Ectodermal cell (in vitro differentiated cells): ENCODE data around the gene CELA3B.
"Not testable (repeated sequence)": the region's sequence is repeated elsewhere in the genome, so short reads cannot be mapped to it uniquely, and the experiment has no call there.

Source experiments
- H3K27ac ChIP-seq: 2 replicates; pipeline ENCODE4 v1.7.0; 2013; ENCODE audit warnings: mild to moderate bottlenecking, low read depth, low read length; ENCODE audit not compliant: insufficient read depth, poor library complexity, severe bottlenecking
- H3K27me3 ChIP-seq: 2 replicates; pipeline ENCODE4 v1.7.0; 2013; ENCODE audit warnings: mild to moderate bottlenecking, low read length; ENCODE audit not compliant: insufficient read depth, control insufficient read depth, poor library complexity, severe bottlenecking
- H3K36me3 ChIP-seq: one replicate; pipeline ENCODE4 v1.7.0; 2013; ENCODE audit warnings: low read length; ENCODE audit not compliant: control insufficient read depth, insufficient read depth
- H3K4me1 ChIP-seq: one replicate; pipeline ENCODE4 v1.7.0; 2013; ENCODE audit warnings: low read length; ENCODE audit not compliant: control insufficient read depth, insufficient read depth
- H3K4me3 ChIP-seq: 2 replicates; pipeline ENCODE4 v1.7.0; 2013; ENCODE audit warnings: low read depth, low read length, control low read depth; ENCODE audit not compliant: insufficient read depth
- H3K9me3 ChIP-seq: 2 replicates; pipeline ENCODE4 v1.7.0; 2013; ENCODE audit warnings: mild to moderate bottlenecking, low read length, moderate library complexity; ENCODE audit not compliant: control insufficient read depth
- WGBS, 2 experiments: methylation state at CpG; one replicate each; pipeline ENCODE4 v1.1.7; 2013; ENCODE audit warnings: missing lambda C conversion rate in 2 of 2; 5-methylcytosine and 5-hydroxymethylcytosine counted together

Gene CELA3B

GRCh38 chr1:21978209-21978608 lies 1.4 kb downstream of the CELA3B start:
- H3K36me3 ChIP-seq, H3K27ac ChIP-seq, H3K27me3 ChIP-seq, H3K4me1 ChIP-seq, H3K9me3 ChIP-seq, H3K4me3 ChIP-seq: not testable (repeated sequence)
- WGBS, 2 experiments = 90 to 91% methylated on average over 11 of the region's 11 CpGs

GRCh38 chr1:21980515-21981220 lies 3.8 kb downstream of the CELA3B start:
- H3K4me3 ChIP-seq, H3K27me3 ChIP-seq, H3K36me3 ChIP-seq, H3K27ac ChIP-seq, H3K9me3 ChIP-seq, H3K4me1 ChIP-seq: not testable (repeated sequence)
- 78 to 82% methylated on average over 16 to 18 of the region's 21 CpGs for WGBS, 2 experiments

- not testable (repeated sequence) for H3K4me1 ChIP-seq, H3K4me3 ChIP-seq, H3K9me3 ChIP-seq, H3K27ac ChIP-seq, H3K27me3 ChIP-seq, H3K36me3 ChIP-seq
- WGBS, 2 experiments = 94 to 97% methylated on average over 2 of the region's 4 CpGs
Measured at GRCh38 chr1:21981253-21981652, 4.4 kb downstream of the CELA3B start.

DNA sequence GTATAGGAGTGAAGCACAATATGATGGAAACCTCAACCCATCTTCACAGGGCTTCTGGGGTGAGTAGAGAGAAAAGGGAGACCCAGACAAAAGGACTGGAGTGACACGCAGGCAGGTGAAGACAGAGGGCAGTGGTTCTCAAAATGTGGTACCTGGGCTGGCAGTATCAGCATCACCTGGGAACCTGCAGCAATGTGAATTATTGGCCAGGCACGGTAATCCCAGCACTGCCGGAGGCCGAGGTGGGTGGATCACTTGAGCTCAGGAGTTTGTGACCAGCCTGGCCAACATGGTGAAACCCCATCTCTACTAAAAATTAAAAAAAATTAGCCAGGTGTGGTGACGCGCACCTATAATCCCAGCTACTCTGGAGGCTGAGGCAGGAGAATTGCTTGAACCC lies 5.3 kb downstream of the CELA3B start:
- H3K9me3 ChIP-seq, H3K36me3 ChIP-seq, H3K4me1 ChIP-seq, H3K27me3 ChIP-seq, H3K4me3 ChIP-seq, H3K27ac ChIP-seq: not testable (repeated sequence)
- 85 to 87% methylated on average over 6 of the region's 6 CpGs for WGBS, 2 experiments

GRCh38 chr1:21983539-21983938 lies 6.7 kb downstream of the CELA3B start:
- H3K4me1 ChIP-seq, H3K27me3 ChIP-seq, H3K27ac ChIP-seq, H3K36me3 ChIP-seq, H3K9me3 ChIP-seq, H3K4me3 ChIP-seq: not testable (repeated sequence)
- 63 to 83% methylated on average over 3 to 7 of the region's 15 CpGs for WGBS, 2 experiments

DNA sequence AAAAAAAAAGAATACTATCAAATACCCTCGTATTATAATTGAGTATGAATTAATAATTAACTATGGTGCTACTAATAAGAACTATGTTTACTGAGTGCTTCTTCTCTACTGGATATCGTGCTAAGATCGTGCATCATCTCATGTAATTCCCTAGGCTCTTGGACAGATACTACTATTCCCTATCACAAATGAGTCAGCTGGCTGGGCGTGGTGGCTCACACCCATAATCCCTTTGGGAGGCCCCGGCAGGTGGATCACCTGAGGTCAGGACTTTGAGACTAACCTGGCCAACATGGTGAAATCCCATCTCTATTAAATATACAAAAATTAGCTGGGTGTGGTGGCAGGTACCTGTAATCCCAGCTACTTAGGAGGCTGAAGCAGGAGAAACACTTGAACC lies 9.1 kb downstream of the CELA3B start:
- H3K4me1 ChIP-seq, H3K27me3 ChIP-seq, H3K27ac ChIP-seq, H3K4me3 ChIP-seq, H3K9me3 ChIP-seq, H3K36me3 ChIP-seq: not testable (repeated sequence)
- WGBS, 2 experiments = 92% methylated on average over 2 of the region's 5 CpGs; no CpG with 5 or more reads in 1 of the 2 experiments

DNA sequence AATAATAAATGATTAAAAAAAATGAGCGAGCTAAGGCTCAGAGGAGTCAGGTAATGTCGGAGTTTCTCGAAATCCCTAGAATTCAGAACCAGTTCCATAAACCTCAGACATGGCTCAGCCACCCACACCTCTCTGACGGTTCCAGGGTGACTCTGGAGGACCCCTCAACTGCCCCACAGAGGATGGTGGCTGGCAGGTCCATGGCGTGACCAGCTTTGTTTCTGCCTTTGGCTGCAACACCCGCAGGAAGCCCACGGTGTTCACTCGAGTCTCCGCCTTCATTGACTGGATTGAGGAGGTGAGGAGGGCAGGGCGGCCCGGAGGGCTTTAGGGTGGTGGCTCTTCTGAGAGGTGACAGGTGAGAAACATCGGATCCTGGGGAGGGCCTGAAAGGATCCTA lies 9.6 kb downstream of the CELA3B start:
- not testable (repeated sequence) for H3K9me3 ChIP-seq, H3K27ac ChIP-seq, H3K4me1 ChIP-seq, H3K4me3 ChIP-seq, H3K36me3 ChIP-seq, H3K27me3 ChIP-seq
- 89 to 90% methylated on average over 8 to 9 of the region's 12 CpGs for WGBS, 2 experiments

DNA sequence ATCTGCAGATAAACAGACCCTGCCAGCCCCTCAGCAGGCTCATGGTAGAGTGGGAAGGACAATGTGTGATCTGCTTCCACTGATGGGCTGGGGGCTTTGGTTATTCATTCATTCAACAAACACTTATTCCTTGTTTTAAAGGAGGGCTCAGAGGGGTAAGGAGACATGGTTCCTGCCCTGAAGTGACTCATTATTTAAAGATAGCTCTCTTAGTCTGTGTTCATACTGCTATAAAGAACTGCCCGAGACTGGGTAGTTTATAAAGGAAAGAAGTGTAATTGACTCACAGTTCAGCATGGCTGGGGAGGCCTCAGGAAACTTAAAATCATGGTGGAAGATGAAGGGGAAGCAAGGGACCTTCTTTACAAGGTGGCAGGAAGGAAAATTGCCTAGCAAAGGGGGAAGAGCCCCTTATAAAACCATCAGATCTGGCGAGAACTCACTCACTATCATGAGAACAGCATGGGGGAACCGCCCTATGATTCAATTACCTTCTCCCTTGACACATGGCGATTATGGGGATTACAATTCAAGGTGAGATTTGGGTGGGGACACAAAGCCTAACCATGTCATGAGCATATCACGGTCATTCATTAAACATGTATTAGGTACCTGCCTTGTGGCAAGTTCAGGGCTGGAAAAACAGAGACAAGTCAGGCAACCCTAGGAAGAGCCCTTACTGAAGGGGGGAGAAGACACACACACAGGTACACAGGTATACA lies 13.0 kb downstream of the CELA3B start:
- H3K27me3 ChIP-seq, H3K27ac ChIP-seq, H3K36me3 ChIP-seq, H3K9me3 ChIP-seq, H3K4me3 ChIP-seq, H3K4me1 ChIP-seq: not testable (repeated sequence)
- 40% methylated on average over 1 of the region's 5 CpGs; no CpG with 5 or more reads in 1 of the 2 experiments for WGBS, 2 experiments

- not testable (repeated sequence) for H3K27me3 ChIP-seq, H3K4me3 ChIP-seq, H3K9me3 ChIP-seq, H3K27ac ChIP-seq, H3K4me1 ChIP-seq, H3K36me3 ChIP-seq
- 80 to 84% methylated on average over 3 of the region's 3 CpGs for WGBS, 2 experiments
Measured at GRCh38 chr1:21992186-21992585, 15.4 kb downstream of the CELA3B start.

GRCh38 chr1:21994716-21995115 lies 17.9 kb downstream of the CELA3B start:
- not testable (repeated sequence) for H3K4me3 ChIP-seq, H3K27ac ChIP-seq, H3K27me3 ChIP-seq, H3K9me3 ChIP-seq, H3K4me1 ChIP-seq, H3K36me3 ChIP-seq
- WGBS, 2 experiments = 94 to 95% methylated on average over 8 of the region's 8 CpGs

- not testable (repeated sequence) for H3K4me3 ChIP-seq, H3K27ac ChIP-seq, H3K9me3 ChIP-seq, H3K36me3 ChIP-seq, H3K4me1 ChIP-seq, H3K27me3 ChIP-seq
- WGBS, 2 experiments = 92% methylated on average over 3 of the region's 3 CpGs
Measured at GRCh38 chr1:21996663-21996970, 19.8 kb downstream of the CELA3B start.
